B cell (primary cell): ENCODE measurements around the gene ASF1A. TPM values are rescaled to one million over a fixed set of nuclear protein-coding genes. Genes with fewer than 3 reads are reported as not detected.
A peak's percentile ranks its signal among the peaks of the same experiment; 100 is the strongest.

Experiments used
- ATAC-seq: fragments of 200-7000 bp; cut with Tn5 transposase; one replicate; pipeline ENCODE4 v1.10.0; 2021; ENCODE audit warnings: low read depth, mild to moderate bottlenecking, moderate number of reproducible peaks, moderate library complexity
- CTCF ChIA-PET: fragments of 350-600 bp; sonication (Branson Sonifier 250); formaldehyde crosslinking; loops from one replicate; lab custom pipeline; 2021; ENCODE audit warnings: antibody characterized with exemption, inconsistent platforms; lab: Charles Lee
- POLR2A ChIA-PET: fragments of 350-600 bp; sonication (Branson Sonifier 250); formaldehyde crosslinking; loops from one replicate; lab custom pipeline; 2021; ENCODE audit warnings: antibody characterized with exemption; lab: Charles Lee
- DNase-seq: peaks from one replicate; pipeline ENCODE4 v3.0.0; 2013
- H2AFZ ChIP-seq: 2 replicates; pipeline ENCODE4 v1.6.1; 2012; ENCODE audit warnings: mild to moderate bottlenecking, low read depth, low read length; ENCODE audit not compliant: insufficient read depth, poor library complexity, severe bottlenecking
- H3K27ac ChIP-seq, 2 donors: 1 replicate in 1 of 2; 2 replicates in 1 of 2; pipeline ENCODE4 v1.5.1; 2012 to 2013; ENCODE audit warnings: low read length in 2 of 2, mild to moderate bottlenecking in 2 of 2, moderate library complexity in 1 of 2
- H3K27me3 ChIP-seq, 4 experiments: fragments of 200-600 bp in 1 of 4; sonication (generic) in 1 of 4; replicated peaks in 1 of 4; 1 replicate in 2 of 4; 2 replicates in 2 of 4; pipeline versions ENCODE4 v1.6.1 to v1.7.0; 2013 to 2016; ENCODE audit warnings: low read length in 3 of 4, mild to moderate bottlenecking in 2 of 4, mixed read lengths in 1 of 4, moderate library complexity in 1 of 4; ENCODE audit not compliant: insufficient read depth in 4 of 4, control insufficient read depth in 3 of 4; ENCODE audit errors: control extremely low read depth in 1 of 4
- H3K36me3 ChIP-seq, 2 experiments: replicated peaks in 1 of 2; 1 replicate in 1 of 2; 2 replicates in 1 of 2; pipeline versions ENCODE4 v1.6.1 to v1.7.1; 2013; ENCODE audit warnings: low read length in 1 of 2; ENCODE audit not compliant: insufficient read depth in 2 of 2, control insufficient read depth in 1 of 2; ENCODE audit errors: control extremely low read depth in 1 of 2, extremely low read depth in 1 of 2
- H3K4me1 ChIP-seq, 2 donors: fragments of 200-600 bp in 1 of 2; sonication (generic) in 1 of 2; 1 replicate in 1 of 2; 2 replicates in 1 of 2; pipeline versions ENCODE4 v1.5.1 to v1.6.1; 2013 to 2017; ENCODE audit warnings: low read length in 2 of 2; ENCODE audit not compliant: control insufficient read depth in 2 of 2, insufficient read depth in 2 of 2
- H3K4me2 ChIP-seq: replicated peaks from 2 replicates; pipeline ENCODE3; 2012; ENCODE audit warnings: mild to moderate bottlenecking, low read depth, low read length; ENCODE audit not compliant: poor library complexity, severe bottlenecking
- H3K4me3 ChIP-seq, 5 experiments: fragments of 200-600 bp in 1 of 5; sonication (generic) in 1 of 5; 1 replicate in 3 of 5; 2 replicates in 2 of 5; pipeline versions ENCODE4 v1.5.1 to v1.7.0; 2011 to 2016; ENCODE audit warnings: low read length in 4 of 5, mild to moderate bottlenecking in 4 of 5, low read depth in 2 of 5, control low read depth in 1 of 5, moderate library complexity in 1 of 5; ENCODE audit not compliant: insufficient read depth in 1 of 5; ENCODE audit errors: control extremely low read depth in 1 of 5, extremely low read depth in 1 of 5
- H3K79me2 ChIP-seq: fragments of 200-600 bp; sonication (generic); one replicate; pipeline ENCODE4 v1.6.0; 2016; ENCODE audit warnings: low read length; ENCODE audit not compliant: control insufficient read depth, insufficient read depth
- H3K9ac ChIP-seq: fragments of 200-600 bp; sonication (generic); 2 replicates; pipeline ENCODE4 v1.6.1; 2017; ENCODE audit warnings: mild to moderate bottlenecking, low read length, moderate library complexity
- H3K9me3 ChIP-seq, 3 donors: one replicate each; pipeline versions ENCODE4 v1.6.1 to v1.7.1; 2013; ENCODE audit warnings: low read length in 2 of 3; ENCODE audit not compliant: control insufficient read depth in 2 of 3, insufficient read depth in 1 of 3; ENCODE audit errors: control extremely low read depth in 1 of 3
- H4K20me1 ChIP-seq: 2 replicates; pipeline ENCODE4 v1.6.0; 2012; ENCODE audit warnings: mild to moderate bottlenecking, low read length; ENCODE audit not compliant: insufficient read depth, control insufficient read depth, poor library complexity, severe bottlenecking
- H3K27ac Mint-ChIP-seq: one replicate; pipeline ENCODE4 v1.8.0; 2021; ENCODE audit warnings: mixed read lengths
- H3K27me3 Mint-ChIP-seq: one replicate; pipeline ENCODE4 v1.8.0; 2021; ENCODE audit warnings: mixed read lengths
- H3K4me1 Mint-ChIP-seq: one replicate; pipeline ENCODE4 v1.8.0; 2021; ENCODE audit warnings: mixed read lengths
- H3K4me3 Mint-ChIP-seq: one replicate; pipeline ENCODE4 v1.8.0; 2021; ENCODE audit warnings: mixed read lengths
- H3K9me3 Mint-ChIP-seq: one replicate; pipeline ENCODE4 v1.8.0; 2022; ENCODE audit warnings: mixed read lengths; ENCODE audit not compliant: insufficient read depth
- EZH2 ChIP-seq: IDR thresholded peaks from 2 replicates; pipeline ENCODE4 v1.6.1; 2012; ENCODE audit warnings: borderline replicate concordance, low read depth, mild to moderate bottlenecking, moderate library complexity, low read length; ENCODE audit not compliant: insufficient read depth, poor library complexity, severe bottlenecking
- WGBS: methylation state at CpG from one replicate; pipeline ENCODE4 v1.1.5; 2013; ENCODE audit warnings: missing lambda C conversion rate; ENCODE audit not compliant: insufficient coverage; 5-methylcytosine and 5-hydroxymethylcytosine counted together
- intact Hi-C: fragments of 100-400 bp; cut with micrococcal nuclease; formaldehyde crosslinking; loops from one replicate; pipeline ENCODE4 v1.10.0; 2022
- polyA plus RNA-seq: library from polyadenylated mRNA; depleted of rRNA; stranded (reverse); fragments of >200 nt; gene quantifications from 2 replicates; pipeline ENCODE4 v1.2.3, GENCODE V29; 2012
- total RNA-seq, 2 donors: library from RNA; stranded (reverse); fragments of 120-200 nt in 1 of 2; gene quantifications; 1 replicate in 1 of 2; 2 replicates in 1 of 2; pipeline versions ENCODE4 v1.2.3 to v1.2.4, GENCODE V29; 2013 to 2022
- TF ChIP-seq, protein P1 (sequence below): fragments of 200-600 bp; IDR thresholded peaks from one replicate; pipeline ENCODE4 v1.8.0; 2022; ENCODE audit warnings: antibody characterized with exemption, mild to moderate bottlenecking

ASF1A gene
- total and polyA plus RNA-seq, 2 donors (not counting 1 experiment from before 2014, with no cell fraction given) = 4.0 to 25.3 TPM

DNA sequence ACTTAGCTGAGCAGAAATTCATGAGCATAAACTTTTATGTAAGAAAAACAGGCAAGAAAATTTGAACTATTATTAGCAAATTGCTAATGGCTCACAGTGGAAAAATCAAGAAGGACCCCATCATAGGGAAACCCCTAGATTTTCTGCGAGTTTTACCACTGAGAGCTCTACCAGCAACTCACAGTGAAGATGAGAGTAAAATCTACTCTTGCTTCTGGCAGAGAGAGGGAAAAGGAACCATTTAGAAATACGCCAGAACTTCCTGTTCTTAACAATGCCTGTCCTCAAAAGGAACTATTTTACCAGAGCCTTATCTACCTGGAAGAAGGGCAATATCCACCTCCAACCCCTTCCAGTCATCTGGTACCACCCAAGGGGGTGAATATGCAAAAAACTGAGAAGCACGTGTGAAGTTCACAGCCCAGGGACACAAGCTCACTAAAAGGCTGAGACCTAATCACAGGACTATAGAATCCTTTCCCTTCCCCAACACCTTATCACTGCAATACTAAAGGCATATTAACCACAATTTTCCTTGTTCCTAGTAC lies 34.4 kb upstream of the ASF1A start:
- TF ChIP-seq EZH2 = no peak
- TF ChIP-seq, protein P1, sequence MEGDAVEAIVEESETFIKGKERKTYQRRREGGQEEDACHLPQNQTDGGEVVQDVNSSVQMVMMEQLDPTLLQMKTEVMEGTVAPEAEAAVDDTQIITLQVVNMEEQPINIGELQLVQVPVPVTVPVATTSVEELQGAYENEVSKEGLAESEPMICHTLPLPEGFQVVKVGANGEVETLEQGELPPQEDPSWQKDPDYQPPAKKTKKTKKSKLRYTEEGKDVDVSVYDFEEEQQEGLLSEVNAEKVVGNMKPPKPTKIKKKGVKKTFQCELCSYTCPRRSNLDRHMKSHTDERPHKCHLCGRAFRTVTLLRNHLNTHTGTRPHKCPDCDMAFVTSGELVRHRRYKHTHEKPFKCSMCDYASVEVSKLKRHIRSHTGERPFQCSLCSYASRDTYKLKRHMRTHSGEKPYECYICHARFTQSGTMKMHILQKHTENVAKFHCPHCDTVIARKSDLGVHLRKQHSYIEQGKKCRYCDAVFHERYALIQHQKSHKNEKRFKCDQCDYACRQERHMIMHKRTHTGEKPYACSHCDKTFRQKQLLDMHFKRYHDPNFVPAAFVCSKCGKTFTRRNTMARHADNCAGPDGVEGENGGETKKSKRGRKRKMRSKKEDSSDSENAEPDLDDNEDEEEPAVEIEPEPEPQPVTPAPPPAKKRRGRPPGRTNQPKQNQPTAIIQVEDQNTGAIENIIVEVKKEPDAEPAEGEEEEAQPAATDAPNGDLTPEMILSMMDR = no peak
- Histone ChIP-seq H3K27me3 (no peaks in the 10 kb centered on the region), H3K4me1 (peaks cover 3 to 10% of the 10 kb centered on the region in 2 donors), H4K20me1 (no peaks in the 10 kb centered on the region), H3K27ac (no peak overlapping the region), H3K9ac (peak overlapping the region; percentile 1), H2AFZ (no peak overlapping the region), H3K79me2 (peaks cover 79% of the 10 kb centered on the region), H3K4me3 (no peak overlapping the region), H3K9me3 (peaks cover 2 to 18% (median 5%) of the 10 kb centered on the region in 3 donors), H3K4me2 (no peak overlapping the region), H3K36me3 (peaks cover 0 to 6% of the 10 kb centered on the region in 2 experiments)
- intact Hi-C loops = no loop called here
- H3K9me3 Mint-ChIP-seq = peaks cover 5% of the 10 kb centered on the region
- ChIA-PET POLR2A (no interaction called here), CTCF (interaction anchor here (1.4 kb wide), 1 partner anchor 37 kb away, joined by 5 read pairs; no protein-coding TSS in a partner anchor)
- ATAC-seq = no peak
- peaks cover 44% of the 10 kb centered on the region for H3K4me1 Mint-ChIP-seq
- no peaks in the 10 kb centered on the region for H3K27me3 Mint-ChIP-seq
- no peak overlapping the region for H3K4me3 Mint-ChIP-seq
- 67% methylated on average over 1 of the region's 3 CpGs for WGBS
- no peak overlapping the region for H3K27ac Mint-ChIP-seq
- no peak for DNase-seq

DNA sequence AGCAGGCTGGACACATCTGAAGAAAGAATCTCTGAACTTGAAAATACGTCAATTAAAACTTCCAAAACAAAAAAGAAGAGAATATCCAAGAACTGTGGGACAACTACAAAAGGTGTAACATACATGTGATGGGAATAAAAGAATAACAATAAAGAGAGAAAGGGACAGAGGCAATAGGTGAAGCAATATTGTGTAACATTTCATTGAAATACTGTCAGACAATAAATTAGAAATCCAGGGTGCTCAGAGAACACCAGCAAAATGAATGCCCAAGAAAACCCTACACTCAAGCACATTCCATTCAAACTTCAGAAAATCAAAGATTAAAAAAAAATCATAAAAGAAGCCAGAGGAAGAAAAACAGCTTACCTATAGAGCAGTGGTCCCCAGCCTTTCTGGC lies 33.6 kb upstream of the ASF1A start:
- H3K9me3 Mint-ChIP-seq = peaks cover 5% of the 10 kb centered on the region

More for the DNA sequence above, 33.6 kb upstream of the ASF1A start:
- ChIA-PET CTCF (no interaction called here), POLR2A (no interaction called here)
- ATAC-seq = no peak
- no peak overlapping the region for H3K4me3 Mint-ChIP-seq
- Histone ChIP-seq H3K4me3 (no peak overlapping the region), H3K4me1 (peaks cover 11 to 17% of the 10 kb centered on the region in 2 donors), H3K36me3 (peaks cover 0 to 6% of the 10 kb centered on the region in 2 experiments), H3K79me2 (peaks cover 87% of the 10 kb centered on the region), H3K9ac (no peak overlapping the region), H3K27me3 (no peaks in the 10 kb centered on the region), H3K27ac (no peak overlapping the region), H3K4me2 (no peak overlapping the region), H3K9me3 (peaks cover 2 to 18% (median 5%) of the 10 kb centered on the region in 3 donors), H4K20me1 (no peaks in the 10 kb centered on the region), H2AFZ (no peak overlapping the region)
- intact Hi-C loops = no loop called here
- no peak overlapping the region for H3K27ac Mint-ChIP-seq
- H3K4me1 Mint-ChIP-seq = peaks cover 52% of the 10 kb centered on the region
- no CpG with 5 or more reads among the region's 1 CpG for WGBS
- DNase-seq = no peak
- H3K27me3 Mint-ChIP-seq = no peaks in the 10 kb centered on the region
- TF ChIP-seq, protein P1 = no peak
- no peak for TF ChIP-seq EZH2
